ENCODE data around the gene FUT3. TPM values are rescaled to one million over a fixed set of nuclear protein-coding genes. Genes with fewer than 3 reads are reported as not detected.

FUT3 gene
- total RNA-seq, 1 donor = not detected

DNA sequence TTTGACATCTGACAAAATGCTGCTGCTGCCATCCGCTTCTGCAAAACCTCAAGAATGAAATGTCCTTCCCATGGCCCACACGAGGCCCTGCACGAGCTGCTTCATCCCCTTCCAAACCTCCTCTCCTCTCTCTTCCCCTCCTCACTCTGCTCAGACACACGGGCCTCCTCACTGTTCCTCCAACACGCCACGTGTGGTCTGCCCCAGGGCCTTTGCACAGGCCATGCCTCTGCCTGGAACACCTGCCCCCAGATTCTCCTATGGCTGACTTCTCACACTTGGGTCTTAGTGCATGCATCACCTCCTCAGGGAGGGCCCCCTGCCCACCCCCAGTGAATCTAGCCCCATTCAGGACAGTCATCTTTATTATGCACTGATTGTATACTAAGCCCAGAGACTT is 30.5 kb downstream of the FUT3 start:
- no peak overlapping the region for H3K4me3 ChIP-seq (ENCODE audit: low read depth, low read length)
- DNase-seq (ENCODE audit: low read depth) = no peak
- TF ChIP-seq, protein P1, sequence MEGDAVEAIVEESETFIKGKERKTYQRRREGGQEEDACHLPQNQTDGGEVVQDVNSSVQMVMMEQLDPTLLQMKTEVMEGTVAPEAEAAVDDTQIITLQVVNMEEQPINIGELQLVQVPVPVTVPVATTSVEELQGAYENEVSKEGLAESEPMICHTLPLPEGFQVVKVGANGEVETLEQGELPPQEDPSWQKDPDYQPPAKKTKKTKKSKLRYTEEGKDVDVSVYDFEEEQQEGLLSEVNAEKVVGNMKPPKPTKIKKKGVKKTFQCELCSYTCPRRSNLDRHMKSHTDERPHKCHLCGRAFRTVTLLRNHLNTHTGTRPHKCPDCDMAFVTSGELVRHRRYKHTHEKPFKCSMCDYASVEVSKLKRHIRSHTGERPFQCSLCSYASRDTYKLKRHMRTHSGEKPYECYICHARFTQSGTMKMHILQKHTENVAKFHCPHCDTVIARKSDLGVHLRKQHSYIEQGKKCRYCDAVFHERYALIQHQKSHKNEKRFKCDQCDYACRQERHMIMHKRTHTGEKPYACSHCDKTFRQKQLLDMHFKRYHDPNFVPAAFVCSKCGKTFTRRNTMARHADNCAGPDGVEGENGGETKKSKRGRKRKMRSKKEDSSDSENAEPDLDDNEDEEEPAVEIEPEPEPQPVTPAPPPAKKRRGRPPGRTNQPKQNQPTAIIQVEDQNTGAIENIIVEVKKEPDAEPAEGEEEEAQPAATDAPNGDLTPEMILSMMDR (IDR thresholded peaks at IDR 0.05; ENCODE audit: insufficient read depth, low read length) = no peak

DNA sequence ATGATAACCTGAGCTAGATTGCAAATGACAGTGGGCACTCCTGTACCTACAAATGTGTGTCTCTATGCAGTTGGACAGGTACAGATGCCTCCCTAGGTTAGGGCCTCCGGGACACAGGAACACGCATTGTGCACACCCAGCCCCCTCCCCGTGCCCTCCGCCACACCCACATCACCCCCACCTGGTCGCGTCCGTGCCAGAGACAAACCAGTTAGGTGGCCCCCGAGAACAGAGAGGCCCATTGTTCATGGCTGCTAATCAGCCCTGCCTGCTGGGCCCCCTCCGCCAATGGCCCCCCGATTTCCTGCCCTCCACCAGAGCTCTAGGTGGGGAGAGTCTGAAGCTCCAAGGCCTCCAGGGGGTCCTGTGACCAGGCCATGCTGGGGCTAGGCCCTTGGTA is 32.7 kb downstream of the FUT3 start:
- TF ChIP-seq, protein P1 (IDR thresholded peaks at IDR 0.05; ENCODE audit: insufficient read depth, low read length) = no peak
- no peak overlapping the region for H3K4me3 ChIP-seq (ENCODE audit: low read depth, low read length)
- DNase-seq (ENCODE audit: low read depth) = no peak

DNA sequence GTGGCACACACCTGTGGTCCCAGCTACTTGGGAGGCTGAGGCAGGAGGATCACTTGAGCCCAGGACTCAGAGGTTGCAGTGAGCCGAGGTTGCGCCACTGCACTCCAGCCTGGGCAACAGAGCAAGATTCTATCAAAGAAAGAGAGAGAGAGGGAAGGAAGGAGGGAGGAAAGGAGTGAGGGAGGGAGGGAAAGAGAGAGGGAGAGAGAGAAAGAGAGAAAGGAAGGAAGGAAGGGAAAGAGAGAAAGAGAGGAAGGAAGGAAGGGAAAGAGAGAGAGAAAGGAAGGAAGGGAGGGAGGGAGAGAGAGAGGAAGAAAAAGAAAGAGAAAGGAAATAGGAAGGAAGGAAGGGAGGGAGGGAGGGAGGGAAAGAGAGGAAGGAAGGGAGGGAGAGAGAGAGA is 34.0 kb downstream of the FUT3 start:
- TF ChIP-seq, protein P1 (IDR thresholded peaks at IDR 0.05; ENCODE audit: insufficient read depth, low read length) = no peak
- H3K4me3 ChIP-seq (ENCODE audit: low read depth, low read length) = no peak overlapping the region
- DNase-seq (ENCODE audit: low read depth) = no peak

DNA sequence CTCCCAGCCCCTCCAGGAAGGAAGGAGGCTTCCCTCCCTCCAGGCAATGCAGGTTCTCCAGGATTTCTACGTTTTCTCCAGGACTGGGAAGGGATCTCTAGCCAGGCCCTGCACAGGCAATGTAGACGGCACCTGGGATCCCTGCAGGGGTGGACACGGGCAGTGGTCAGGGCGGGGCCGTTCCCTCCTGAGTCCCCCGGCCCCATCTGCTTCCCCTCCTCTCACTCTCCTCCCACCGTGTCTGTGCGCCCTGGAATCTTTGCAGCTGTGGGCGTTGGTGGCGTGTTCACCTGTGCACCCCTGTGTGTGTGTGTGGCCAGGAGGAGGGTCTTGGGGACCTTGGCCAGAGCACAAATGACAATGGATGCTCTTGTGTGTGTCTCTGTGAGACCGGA is 36.4 kb downstream of the FUT3 start:
- TF ChIP-seq, protein P1 (IDR thresholded peaks at IDR 0.05; ENCODE audit: insufficient read depth, low read length) = no peak
- no peak overlapping the region for H3K4me3 ChIP-seq (ENCODE audit: low read depth, low read length)
- no peak for DNase-seq (ENCODE audit: low read depth)

DNA sequence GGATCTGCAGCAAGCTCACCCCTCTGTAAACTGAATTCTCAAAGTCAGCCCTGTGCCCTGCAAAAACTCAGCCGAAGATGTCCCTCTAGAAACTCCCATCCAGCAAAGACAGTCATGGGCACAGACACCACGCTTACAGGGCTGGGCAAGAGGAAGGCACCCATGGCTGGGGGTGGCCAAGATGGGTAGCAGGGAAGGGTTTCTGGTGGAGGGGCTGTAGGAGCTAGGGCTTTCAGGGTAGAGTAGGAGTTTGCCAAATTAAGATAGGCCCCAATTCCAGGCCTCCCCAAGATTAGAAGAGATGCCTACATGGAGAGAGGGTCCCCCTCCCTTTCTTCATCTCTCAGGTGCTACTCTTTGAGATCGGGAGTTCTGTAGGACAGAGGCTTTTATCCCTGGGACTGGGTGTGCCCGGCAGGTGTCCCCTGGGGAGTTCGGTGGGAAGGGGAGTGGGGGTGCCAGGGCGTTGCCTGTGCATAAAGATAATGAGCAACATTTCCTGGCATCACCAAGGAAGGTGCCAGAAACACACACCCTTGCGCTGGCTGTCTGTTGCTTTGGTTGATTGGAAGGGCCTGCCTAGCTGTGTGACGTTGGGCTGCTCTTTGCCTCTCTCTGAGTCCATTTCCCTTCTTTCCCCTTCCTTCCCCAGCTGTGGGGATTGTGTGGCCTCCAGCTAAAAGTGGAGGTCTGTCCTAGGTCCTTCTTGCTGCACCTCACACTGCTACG is 37.0 kb downstream of the FUT3 start:
- H3K4me3 ChIP-seq (ENCODE audit: low read depth, low read length) = no peak overlapping the region
- TF ChIP-seq, protein P1 (IDR thresholded peaks at IDR 0.05; ENCODE audit: insufficient read depth, low read length) = no peak
- DNase-seq (ENCODE audit: low read depth) = no peak

DNA sequence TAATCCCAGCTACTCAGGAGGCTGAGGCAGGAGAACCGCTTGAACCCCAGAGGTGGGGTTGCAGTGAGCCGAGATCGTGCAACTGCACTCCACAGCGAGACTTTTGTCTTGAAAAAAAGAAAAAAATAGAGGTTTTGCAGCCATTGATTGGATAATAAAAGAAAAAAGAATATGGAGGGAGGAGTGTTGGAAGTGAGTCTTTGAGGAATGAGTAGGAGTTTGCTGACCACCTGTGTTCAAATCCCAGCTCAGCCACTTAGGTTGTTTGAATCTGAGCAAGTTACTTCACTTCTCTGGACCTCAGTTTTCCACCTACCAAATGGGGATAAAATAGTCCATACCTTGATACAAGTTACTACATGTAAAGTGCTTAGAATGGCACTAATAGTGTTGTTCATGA is 40.1 kb downstream of the FUT3 start:
- TF ChIP-seq, protein P1 (IDR thresholded peaks at IDR 0.05; ENCODE audit: insufficient read depth, low read length) = no peak
- DNase-seq (ENCODE audit: low read depth) = no peak
- H3K4me3 ChIP-seq (ENCODE audit: low read depth, low read length) = no peak overlapping the region

DNA sequence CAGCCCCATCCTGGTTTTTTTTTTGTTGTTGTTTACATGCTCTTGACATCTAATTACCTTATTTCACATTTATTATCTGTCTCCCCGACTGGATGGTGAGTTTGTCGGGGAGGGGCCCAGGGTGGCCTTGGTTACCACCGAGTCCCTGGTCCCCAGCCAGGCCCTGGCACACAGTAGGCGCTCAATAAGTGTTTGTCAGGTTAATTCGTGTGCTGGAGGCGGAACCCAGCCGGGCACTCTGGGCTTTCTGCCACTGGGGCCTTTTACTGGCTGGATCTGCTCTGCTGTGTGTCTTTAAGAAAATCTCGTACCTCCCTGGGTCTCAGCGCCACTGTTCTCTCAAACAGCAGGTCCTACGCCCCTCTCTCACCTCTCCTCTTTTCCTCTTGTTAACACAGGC is 41.8 kb downstream of the FUT3 start:
- DNase-seq (ENCODE audit: low read depth) = no peak
- TF ChIP-seq, protein P1 (IDR thresholded peaks at IDR 0.05; ENCODE audit: insufficient read depth, low read length) = no peak
- no peak overlapping the region for H3K4me3 ChIP-seq (ENCODE audit: low read depth, low read length)
